ENCODE results near the gene PTPRN.
"Not testable (repeated sequence)": the region's sequence is repeated elsewhere in the genome, so short reads cannot be mapped to it uniquely, and the experiment has no call there.

The PTPRN gene

GRCh38 chr2:219334076-219334475, 24.9 kb upstream of the PTPRN start:
- no peak overlapping the region for H3K4me3 ChIP-seq (ENCODE audit: insufficient read depth, low read depth, low read length)
- no peaks in the 10 kb centered on the region for H3K9me3 ChIP-seq (ENCODE audit: control insufficient read depth, low read length)
- no peaks in the 10 kb centered on the region for H3K36me3 ChIP-seq (ENCODE audit: control insufficient read depth, insufficient read depth, low read length)
- peaks cover 64% of the 10 kb centered on the region for H3K27me3 ChIP-seq (ENCODE audit: control insufficient read depth, insufficient read depth, low read length, poor library complexity, severe bottlenecking)
- no peak overlapping the region for H3K27ac ChIP-seq (ENCODE audit: insufficient read depth, low read depth, low read length, poor library complexity, severe bottlenecking)
- H3K4me1 ChIP-seq (ENCODE audit: control insufficient read depth, insufficient read depth, low read length): no peaks in the 10 kb centered on the region
- 84 to 100% methylated on average over 2 of the region's 2 CpGs for WGBS, 2 experiments

- Histone ChIP-seq H3K9me3 (ENCODE audit: control insufficient read depth, low read length) (no peaks in the 10 kb centered on the region), H3K27ac (ENCODE audit: insufficient read depth, low read depth, low read length, poor library complexity, severe bottlenecking) (no peak within 1 kb of the TSS), H3K36me3 (ENCODE audit: control insufficient read depth, insufficient read depth, low read length) (no peaks in the 10 kb centered on the region), H3K4me3 (ENCODE audit: insufficient read depth, low read depth, low read length) (no peak within 1 kb of the TSS), H3K27me3 (ENCODE audit: control insufficient read depth, insufficient read depth, low read length, poor library complexity, severe bottlenecking) (peaks cover 68% of the 10 kb centered on the region), H3K4me1 (ENCODE audit: control insufficient read depth, insufficient read depth, low read length) (peaks cover 3% of the 10 kb centered on the region)
- 22 to 24% methylated on average over 24 of the region's 24 CpGs for WGBS, 2 experiments
These were observed 23.3 kb upstream of the PTPRN start, which contains the start of gene RESP18 for GRCh38 chr2:219332542-219332941. Gene RESP18, minus strand, starts transcription at chr2:219332744.

GRCh38 chr2:219331560-219332213, 22.5 kb upstream of the PTPRN start:
- Histone ChIP-seq H3K36me3 (ENCODE audit: control insufficient read depth, insufficient read depth, low read length) (no peaks in the 10 kb centered on the region), H3K4me1 (ENCODE audit: control insufficient read depth, insufficient read depth, low read length) (peaks cover 4% of the 10 kb centered on the region), H3K4me3 (ENCODE audit: insufficient read depth, low read depth, low read length) (no peak overlapping the region), H3K27ac (ENCODE audit: insufficient read depth, low read depth, low read length, poor library complexity, severe bottlenecking) (no peak overlapping the region), H3K27me3 (ENCODE audit: control insufficient read depth, insufficient read depth, low read length, poor library complexity, severe bottlenecking) (peaks cover 67% of the 10 kb centered on the region), H3K9me3 (ENCODE audit: control insufficient read depth, low read length) (no peaks in the 10 kb centered on the region)
- WGBS, 2 experiments: 16 to 17% methylated on average over 39 of the region's 39 CpGs

- H3K27ac ChIP-seq (ENCODE audit: insufficient read depth, low read depth, low read length, poor library complexity, severe bottlenecking): no peak overlapping the region
- no peaks in the 10 kb centered on the region for H3K9me3 ChIP-seq (ENCODE audit: control insufficient read depth, low read length)
- peaks cover 4% of the 10 kb centered on the region for H3K4me1 ChIP-seq (ENCODE audit: control insufficient read depth, insufficient read depth, low read length)
- peaks cover 56% of the 10 kb centered on the region for H3K27me3 ChIP-seq (ENCODE audit: control insufficient read depth, insufficient read depth, low read length, poor library complexity, severe bottlenecking)
- no peaks in the 10 kb centered on the region for H3K36me3 ChIP-seq (ENCODE audit: control insufficient read depth, insufficient read depth, low read length)
- H3K4me3 ChIP-seq (ENCODE audit: insufficient read depth, low read depth, low read length): no peak overlapping the region
- 64 to 70% methylated on average over 2 of the region's 2 CpGs for WGBS, 2 experiments
These were observed 18.5 kb upstream of the PTPRN start for GRCh38 chr2:219327719-219328118.

- Histone ChIP-seq H3K27me3 (ENCODE audit: control insufficient read depth, insufficient read depth, low read length, poor library complexity, severe bottlenecking) (peaks cover 37% of the 10 kb centered on the region), H3K9me3 (ENCODE audit: control insufficient read depth, low read length) (no peaks in the 10 kb centered on the region), H3K36me3 (ENCODE audit: control insufficient read depth, insufficient read depth, low read length) (no peaks in the 10 kb centered on the region), H3K27ac (ENCODE audit: insufficient read depth, low read depth, low read length, poor library complexity, severe bottlenecking) (no peak overlapping the region), H3K4me1 (ENCODE audit: control insufficient read depth, insufficient read depth, low read length) (peaks cover 4% of the 10 kb centered on the region), H3K4me3 (ENCODE audit: insufficient read depth, low read depth, low read length) (no peak overlapping the region)
- 87 to 88% methylated on average over 9 of the region's 9 CpGs for WGBS, 2 experiments
These were observed 16.6 kb upstream of the PTPRN start for GRCh38 chr2:219325657-219326315.

- Histone ChIP-seq H3K36me3 (ENCODE audit: control insufficient read depth, insufficient read depth, low read length) (no peaks in the 10 kb centered on the region), H3K4me1 (ENCODE audit: control insufficient read depth, insufficient read depth, low read length) (peaks cover 4% of the 10 kb centered on the region), H3K27me3 (ENCODE audit: control insufficient read depth, insufficient read depth, low read length, poor library complexity, severe bottlenecking) (peaks cover 30% of the 10 kb centered on the region), H3K9me3 (ENCODE audit: control insufficient read depth, low read length) (no peaks in the 10 kb centered on the region), H3K27ac (ENCODE audit: insufficient read depth, low read depth, low read length, poor library complexity, severe bottlenecking) (no peak overlapping the region), H3K4me3 (ENCODE audit: insufficient read depth, low read depth, low read length) (no peak overlapping the region)
- WGBS, 2 experiments: 85 to 92% methylated on average over 4 of the region's 4 CpGs
These were observed 15.9 kb upstream of the PTPRN start for GRCh38 chr2:219325136-219325535.

- WGBS, 2 experiments: 69 to 86% methylated on average over 2 to 4 of the region's 4 CpGs
These were observed 14.2 kb upstream of the PTPRN start for GRCh38 chr2:219323434-219323833.

GRCh38 chr2:219314804-219315468, 5.7 kb upstream of the PTPRN start:
- Histone ChIP-seq H3K4me1 (ENCODE audit: control insufficient read depth, insufficient read depth, low read length) (no peaks in the 10 kb centered on the region), H3K9me3 (ENCODE audit: control insufficient read depth, low read length) (no peaks in the 10 kb centered on the region), H3K4me3 (ENCODE audit: insufficient read depth, low read depth, low read length) (no peak overlapping the region), H3K36me3 (ENCODE audit: control insufficient read depth, insufficient read depth, low read length) (no peaks in the 10 kb centered on the region), H3K27me3 (ENCODE audit: control insufficient read depth, insufficient read depth, low read length, poor library complexity, severe bottlenecking) (peaks cover 6% of the 10 kb centered on the region), H3K27ac (ENCODE audit: insufficient read depth, low read depth, low read length, poor library complexity, severe bottlenecking) (no peak overlapping the region)
- whole genome bisulfite sequencing, 2 experiments: 91 to 92% methylated on average over 16 of the region's 16 CpGs

More at GRCh38 chr2:219323434-219323833, 14.2 kb upstream of the PTPRN start:
- peaks cover 22% of the 10 kb centered on the region for H3K27me3 ChIP-seq (ENCODE audit: control insufficient read depth, insufficient read depth, low read length, poor library complexity, severe bottlenecking)
- no peaks in the 10 kb centered on the region for H3K36me3 ChIP-seq (ENCODE audit: control insufficient read depth, insufficient read depth, low read length)
- peaks cover 4% of the 10 kb centered on the region for H3K4me1 ChIP-seq (ENCODE audit: control insufficient read depth, insufficient read depth, low read length)
- H3K9me3 ChIP-seq (ENCODE audit: control insufficient read depth, low read length): no peaks in the 10 kb centered on the region
- no peak overlapping the region for H3K27ac ChIP-seq (ENCODE audit: insufficient read depth, low read depth, low read length, poor library complexity, severe bottlenecking)
- H3K4me3 ChIP-seq (ENCODE audit: insufficient read depth, low read depth, low read length): no peak overlapping the region

GRCh38 chr2:219312683-219313263, 3.6 kb upstream of the PTPRN start:
- not testable (repeated sequence) for H3K9me3 ChIP-seq (ENCODE audit: control insufficient read depth, low read length); H3K4me1 ChIP-seq (ENCODE audit: control insufficient read depth, insufficient read depth, low read length); H3K27ac ChIP-seq (ENCODE audit: insufficient read depth, low read depth, low read length, poor library complexity, severe bottlenecking); H3K36me3 ChIP-seq (ENCODE audit: control insufficient read depth, insufficient read depth, low read length); H3K4me3 ChIP-seq (ENCODE audit: insufficient read depth, low read depth, low read length)
- H3K27me3 ChIP-seq (ENCODE audit: control insufficient read depth, insufficient read depth, low read length, poor library complexity, severe bottlenecking): peaks cover 28% of the 10 kb centered on the region
- 94 to 96% methylated on average over 49 of the region's 49 CpGs for WGBS, 2 experiments
